Activated T-cell treated with anti-CD3 and anti-CD28 coated beads, Interleukin-2, amount 50 U/mL, for 4 hours (primary cell): Measurements from ENCODE around the gene CHST4. TPM values are rescaled to one million over a fixed set of nuclear protein-coding genes. Genes with fewer than 3 reads are reported as not detected.
"Not testable (repeated sequence)": the region's sequence is repeated elsewhere in the genome, so short reads cannot be mapped to it uniquely, and the experiment has no call there.

Experiments
- ATAC-seq, 2 donors: fragments of 200-7000 bp; cut with Tn5 transposase; one replicate each; pipeline ENCODE4 v1.10.0; 2021
- DNase-seq: peaks from one replicate; pipeline ENCODE4 v3.0.0-alpha.2; 2020
- H3K27me3 Mint-ChIP-seq: one replicate; pipeline ENCODE4 v1.8.0; 2021; ENCODE audit warnings: low read depth, mixed read lengths
- H3K36me3 Mint-ChIP-seq: one replicate; pipeline ENCODE4 v1.8.0; 2022; ENCODE audit warnings: mixed read lengths; ENCODE audit not compliant: insufficient read depth
- H3K4me1 Mint-ChIP-seq: one replicate; pipeline ENCODE4 v1.8.0; 2021; ENCODE audit warnings: low read depth, mixed read lengths
- H3K4me3 Mint-ChIP-seq: one replicate; pipeline ENCODE4 v1.8.0; 2021; ENCODE audit warnings: mild to moderate bottlenecking, moderate library complexity, mixed read lengths
- H3K9me3 Mint-ChIP-seq: one replicate; pipeline ENCODE4 v1.8.0; 2021; ENCODE audit warnings: mixed read lengths
- total RNA-seq, 3 donors: library from RNA; stranded (reverse); gene quantifications; one replicate each; pipeline ENCODE4 v1.2.1, GENCODE V29; 2021

Gene CHST4
- total RNA-seq, 3 donors from 2014 or later, result 0.16 TPM; not detected in 2

GRCh38 chr16:71572497-71573116 is 46.4 kb downstream of the CHST4 start:
- Mint-ChIP-seq H3K4me3 (no peak overlapping the region), H3K36me3 (no peaks in the 10 kb centered on the region), H3K4me1 (no peaks in the 10 kb centered on the region), H3K9me3 (no peaks in the 10 kb centered on the region), H3K27me3 (peaks cover 10% of the 10 kb centered on the region)
- DNase-seq (no peak), ATAC-seq (no peak)

- H3K36me3 Mint-ChIP-seq, result no peaks in the 10 kb centered on the region
- H3K27me3 Mint-ChIP-seq, result peaks cover 11% of the 10 kb centered on the region
- no peak overlapping the region for H3K4me3 Mint-ChIP-seq
- H3K9me3 Mint-ChIP-seq, result no peaks in the 10 kb centered on the region
- ATAC-seq (no peak), DNase-seq (no peak)
- no peaks in the 10 kb centered on the region for H3K4me1 Mint-ChIP-seq
These were observed 47.3 kb downstream of the CHST4 start for GRCh38 chr16:71573387-71574094.

DNA sequence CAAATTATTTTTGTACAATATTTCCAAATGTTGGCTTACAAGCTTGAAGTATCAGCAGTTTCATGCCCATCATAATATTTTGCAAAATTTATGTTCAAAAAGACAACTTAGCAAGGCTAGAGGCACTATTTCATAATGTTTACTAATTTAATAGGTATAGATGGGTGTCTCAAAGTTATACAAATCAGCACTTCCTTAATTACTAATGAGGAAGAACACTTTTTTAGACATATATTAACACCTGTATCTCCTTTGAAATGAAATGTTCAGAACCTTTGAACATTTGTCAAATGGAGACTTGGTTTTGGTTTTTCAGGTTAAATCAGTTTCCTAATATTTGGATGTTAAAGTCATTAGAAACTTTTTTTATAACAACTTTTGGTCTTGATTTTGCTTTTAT is 48.5 kb downstream of the CHST4 start:
- H3K4me1 Mint-ChIP-seq, result no peaks in the 10 kb centered on the region
- no peaks in the 10 kb centered on the region for H3K9me3 Mint-ChIP-seq
- peaks cover 15% of the 10 kb centered on the region for H3K27me3 Mint-ChIP-seq
- no peaks in the 10 kb centered on the region for H3K36me3 Mint-ChIP-seq
- ATAC-seq (no peak), DNase-seq (no peak)
- H3K4me3 Mint-ChIP-seq, result no peak overlapping the region

GRCh38 chr16:71576971-71577370 is 50.7 kb downstream of the CHST4 start, which contains the start of gene TAT:
TSS of gene TAT (minus strand) at chr16:71577092. CDS start at chr16:71576415, 677 bp downstream.
- no peak for ATAC-seq
- Mint-ChIP-seq H3K4me1 (no peaks in the 10 kb centered on the region), H3K9me3 (no peaks in the 10 kb centered on the region), H3K36me3 (no peaks in the 10 kb centered on the region), H3K4me3 (no peak within 1 kb of the TSS), H3K27me3 (peaks cover 20% of the 10 kb centered on the region)
- DNase-seq, result no peak

DNA sequence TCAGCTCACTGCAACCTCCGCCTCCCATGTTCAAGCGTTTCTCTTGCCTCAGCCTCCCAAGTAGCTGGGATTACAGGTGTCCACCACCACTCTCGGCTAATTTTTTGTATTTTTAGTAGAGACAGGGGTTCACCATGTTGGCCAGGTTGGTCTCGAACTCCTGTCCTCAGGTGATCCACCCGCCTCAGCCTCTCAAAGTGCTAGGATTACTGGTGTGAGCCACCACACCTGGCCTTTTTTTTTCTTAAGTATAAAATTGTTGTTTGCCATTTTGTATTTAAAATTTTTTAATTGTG is 56.3 kb downstream of the CHST4 start:
- not testable (repeated sequence) for H3K36me3 Mint-ChIP-seq, DNase-seq, H3K4me1 Mint-ChIP-seq, H3K4me3 Mint-ChIP-seq, ATAC-seq, H3K9me3 Mint-ChIP-seq
- peaks cover 18% of the 10 kb centered on the region for H3K27me3 Mint-ChIP-seq

DNA sequence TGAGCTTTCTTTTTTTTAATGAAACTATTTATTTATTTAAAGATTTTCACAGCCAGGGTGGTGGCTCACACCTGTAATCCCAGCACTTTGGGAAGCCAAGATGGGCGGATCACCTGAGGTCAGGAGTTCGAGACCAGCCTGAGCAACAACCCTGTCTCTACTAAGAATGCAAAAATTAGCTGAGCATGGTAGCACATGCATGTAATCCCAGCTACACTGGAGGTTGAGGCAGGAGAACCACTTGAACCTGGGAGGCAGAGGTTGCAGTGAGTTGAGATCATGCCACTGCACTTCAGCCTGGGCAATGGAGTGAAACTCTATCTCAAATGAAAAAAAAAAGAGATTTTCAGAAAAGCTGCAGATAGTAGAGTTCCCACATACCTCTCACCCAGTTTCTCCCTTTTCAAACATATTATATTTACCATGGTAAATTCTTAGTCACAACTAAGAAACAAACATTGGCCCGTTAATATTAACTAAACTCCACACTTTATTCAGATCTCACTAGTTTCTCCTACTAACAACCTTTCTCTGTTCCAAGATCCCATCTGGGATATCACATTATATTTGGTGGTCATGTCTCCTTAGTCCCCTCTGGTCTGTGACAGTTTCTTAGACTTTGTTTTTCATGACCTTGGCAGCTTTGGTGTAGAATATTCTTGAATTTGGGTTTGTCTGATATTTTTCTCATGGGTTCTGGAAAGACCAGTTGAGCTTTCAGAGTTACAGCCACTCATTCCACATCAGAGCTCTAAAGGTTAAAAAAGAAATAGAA is 58.5 kb downstream of the CHST4 start:
- H3K36me3 Mint-ChIP-seq, result no peaks in the 10 kb centered on the region
- no peaks in the 10 kb centered on the region for H3K4me1 Mint-ChIP-seq
- H3K9me3 Mint-ChIP-seq, result no peaks in the 10 kb centered on the region
- H3K4me3 Mint-ChIP-seq, result no peak overlapping the region
- peaks cover 21% of the 10 kb centered on the region for H3K27me3 Mint-ChIP-seq
- DNase-seq, result no peak
- ATAC-seq, result no peak

DNA sequence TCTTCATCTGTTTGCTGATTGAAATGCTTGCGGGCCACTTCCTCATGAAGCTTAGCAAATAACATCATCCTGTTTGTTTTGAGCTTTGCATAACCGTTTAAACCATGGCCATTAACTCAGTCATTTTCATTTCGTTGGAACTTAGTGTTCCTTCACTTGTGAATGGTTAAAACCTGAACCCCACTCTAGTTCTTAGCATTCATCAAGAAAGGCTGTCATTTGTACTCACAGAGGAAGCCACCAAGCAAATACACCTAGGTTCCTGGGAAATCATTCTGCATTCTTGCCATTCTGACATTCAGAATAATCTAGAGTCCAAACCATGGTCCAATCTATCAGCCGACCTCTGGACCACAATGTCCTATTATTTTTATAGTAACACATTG is 59.1 kb downstream of the CHST4 start:
- Mint-ChIP-seq H3K4me1 (no peaks in the 10 kb centered on the region), H3K27me3 (peaks cover 18% of the 10 kb centered on the region), H3K36me3 (no peaks in the 10 kb centered on the region), H3K4me3 (no peak overlapping the region), H3K9me3 (no peaks in the 10 kb centered on the region)
- no peak for ATAC-seq
- DNase-seq, result no peak

Other genes with a start within 250 kb of the CHST4 start
- gene CMTR2, start 237.0 kb upstream of the CHST4 start, total RNA-seq, result 10 to 100 TPM; 19.4 to 25.8 (median 24.3) TPM
- gene CALB2, start 167.7 kb upstream of the CHST4 start, total RNA-seq, result not detected
- not detected for gene TLE7, start 84.4 kb upstream of the CHST4 start, total RNA-seq
- 1 to 10 TPM; 5.8 to 8.6 (median 8.4) TPM for gene ZNF23, start 64.2 kb upstream of the CHST4 start, total RNA-seq
- 1 to 10 TPM; 1.2 to 2.9 (median 2.2) TPM for gene ZNF19, start 37.1 kb upstream of the CHST4 start, total RNA-seq
- gene TAT, start 50.7 kb downstream of the CHST4 start, total RNA-seq, result under 1 TPM; 0.45 to 0.54 (median 0.48) TPM
- under 1 TPM in 2 of 3 donors, not detected in 1; 0.05 to 0.11 TPM for gene MARVELD3, start 99.8 kb downstream of the CHST4 start, total RNA-seq
- 10 to 100 TPM; 13.3 to 15.5 (median 15.3) TPM for gene PHLPP2, start 198.3 kb downstream of the CHST4 start, total RNA-seq